HG03045 (cell line): ENCODE results near the gene GAS1.
A peak's percentile ranks its signal among the peaks of the same experiment; 100 is the strongest.

Experiments used
- ATAC-seq: cut with Tn5 transposase; IDR thresholded peaks from one replicate; pipeline ENCODE4 v1.9.1; 2021; ENCODE audit warnings: mild to moderate bottlenecking, moderate library complexity; ENCODE audit not compliant: unreplicated experiment

GAS1 gene

DNA sequence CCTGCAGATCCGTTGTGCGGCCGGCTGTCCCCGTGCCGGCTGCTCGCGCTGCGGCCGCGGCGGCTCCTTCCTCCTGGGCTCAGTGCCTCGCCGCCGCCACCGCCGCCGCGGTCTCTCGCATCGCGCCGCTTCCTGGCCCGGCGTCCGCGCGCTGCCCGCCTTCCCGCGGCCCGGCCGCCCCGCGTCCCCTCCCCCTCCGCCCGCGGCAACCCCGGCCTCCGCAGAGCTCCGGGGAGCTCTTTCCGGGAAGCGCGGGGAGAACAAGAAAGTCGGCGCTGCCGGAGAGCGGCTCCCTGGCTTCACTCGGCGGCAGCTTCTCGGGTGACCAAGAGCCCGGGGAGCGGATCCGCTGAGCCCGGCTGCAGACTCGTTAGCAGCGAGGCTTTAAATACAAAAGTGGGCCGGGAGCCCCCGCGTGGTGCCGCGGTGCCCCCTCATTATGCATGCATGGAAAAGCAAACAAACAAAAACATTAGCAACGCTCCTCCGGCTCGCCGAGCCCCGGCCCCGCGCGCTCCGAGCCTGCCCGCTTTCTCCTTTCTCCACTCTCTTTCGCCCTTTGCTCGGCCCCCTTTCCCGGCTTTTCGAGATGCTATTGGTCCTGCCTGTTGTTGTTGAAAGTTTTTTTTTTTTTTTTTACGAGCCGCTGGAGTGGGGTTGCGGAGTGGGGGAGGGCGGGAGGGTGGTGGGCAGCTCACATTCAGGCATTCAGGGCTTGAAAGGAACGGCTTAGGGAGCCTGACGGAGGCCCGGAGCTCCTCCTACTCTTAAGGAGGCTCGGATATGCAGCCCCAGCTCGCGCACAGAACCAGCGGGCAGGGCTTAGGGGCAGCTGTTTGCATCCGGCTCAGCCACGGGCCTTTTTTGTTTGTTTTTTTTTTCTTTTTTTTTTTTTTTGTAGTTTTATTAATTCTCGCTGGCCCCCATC, at the start of gene GAS1:
Gene GAS1, minus strand, starts transcription at position 361 of the 928 bp plus-strand sequence. CDS start 727 bp downstream, outside the sequence.
- ATAC-seq: peak; percentile 67

GRCh38 chr9:86994231-86994630, 46.9 kb upstream of the GAS1 start:
- ATAC-seq: no peak

- ATAC-seq: no peak
Measured at GRCh38 chr9:86993830-86994229, 46.5 kb upstream of the GAS1 start.

DNA sequence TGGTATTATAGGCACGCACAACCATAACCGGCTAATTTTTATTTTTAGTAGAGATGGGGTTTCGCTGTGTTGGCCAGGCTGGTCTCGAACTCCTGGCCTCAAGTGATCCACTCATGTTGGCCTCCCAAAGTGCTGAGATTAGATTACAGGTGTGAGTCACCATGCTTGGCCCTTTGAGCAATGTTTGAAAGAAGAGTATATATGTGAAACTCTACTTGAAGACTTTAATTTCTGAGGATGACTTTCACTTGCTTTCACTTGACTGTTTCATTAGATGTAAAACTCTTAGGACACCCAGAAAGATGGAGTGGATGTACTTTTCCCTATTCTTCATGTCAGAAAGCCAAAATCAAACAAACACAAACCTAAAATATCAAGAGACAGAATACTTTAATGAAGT, 43.8 kb upstream of the GAS1 start:
- no peak for ATAC-seq

GRCh38 chr9:86990290-86990689, 43.0 kb upstream of the GAS1 start:
- ATAC-seq: no peak

GRCh38 chr9:86987900-86988299, 40.6 kb upstream of the GAS1 start:
- no peak for ATAC-seq

GRCh38 chr9:86985132-86985647, 37.9 kb upstream of the GAS1 start:
- ATAC-seq: no peak

- ATAC-seq: no peak
Measured at GRCh38 chr9:86983620-86984259, 36.4 kb upstream of the GAS1 start.

DNA sequence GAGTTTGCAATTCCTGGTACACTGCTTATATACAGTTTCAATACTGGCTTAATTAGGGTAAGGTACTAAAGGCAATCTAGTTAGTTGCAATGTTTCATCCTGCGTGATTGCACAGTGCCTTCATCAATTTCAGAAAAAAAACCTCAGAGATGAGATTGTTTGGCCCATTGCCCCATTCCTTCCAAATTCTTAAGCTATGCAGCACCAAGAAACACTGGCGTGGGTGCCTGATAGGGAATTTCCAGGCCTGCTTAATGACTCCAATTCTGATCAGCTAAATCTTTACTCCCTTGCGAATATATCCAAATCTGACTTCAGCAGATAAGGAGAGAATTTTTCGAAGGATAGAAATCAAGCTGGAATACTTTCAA, 35.9 kb upstream of the GAS1 start:
- ATAC-seq: no peak

- ATAC-seq: no peak
Measured at GRCh38 chr9:86980802-86981201, 33.5 kb upstream of the GAS1 start.

DNA sequence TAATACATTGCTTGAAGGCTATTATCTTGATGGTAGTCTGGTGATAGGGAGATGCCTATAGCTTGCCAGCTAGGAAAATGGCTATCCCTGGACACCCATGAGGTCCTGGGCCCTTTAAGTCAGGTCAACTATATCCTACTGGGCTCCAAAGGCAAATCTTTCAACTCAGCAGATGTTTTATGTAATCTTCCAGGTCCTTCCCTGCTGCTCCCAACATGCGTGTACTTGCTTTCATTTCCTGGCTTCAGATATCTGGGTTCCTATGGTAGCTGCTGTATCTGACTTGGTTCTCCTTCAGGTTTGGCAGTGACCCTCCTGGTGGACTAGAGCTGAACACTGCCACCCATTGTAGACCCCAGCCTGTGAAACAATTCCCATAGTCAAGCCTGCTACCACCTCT, 32.4 kb upstream of the GAS1 start:
- ATAC-seq: no peak

DNA sequence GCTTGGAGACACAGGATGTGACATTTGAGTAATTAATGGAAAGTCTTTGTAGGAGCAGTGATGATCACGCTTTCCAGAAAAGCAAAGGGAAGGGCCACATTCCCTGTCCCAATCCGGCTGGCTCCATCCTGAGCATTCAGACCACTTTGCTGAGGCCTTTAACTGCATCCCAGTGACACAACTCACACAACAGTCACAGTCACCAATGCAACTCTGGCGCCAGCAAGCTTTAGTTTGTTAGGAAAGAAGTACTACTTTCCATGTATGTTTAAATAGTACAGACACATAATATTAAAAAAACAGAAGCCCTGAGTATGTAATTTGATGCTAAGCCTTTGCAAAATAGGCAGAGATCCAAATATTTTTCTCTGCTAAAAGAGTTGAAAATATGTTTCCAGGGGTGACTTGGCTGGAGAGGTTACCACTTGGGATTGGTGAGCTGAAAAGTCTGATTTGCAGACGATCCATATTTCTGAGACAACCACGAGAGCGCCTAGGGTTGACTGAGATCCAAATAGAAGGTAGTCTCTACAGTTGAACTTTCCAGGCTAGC, 31.7 kb upstream of the GAS1 start:
- ATAC-seq: no peak

DNA sequence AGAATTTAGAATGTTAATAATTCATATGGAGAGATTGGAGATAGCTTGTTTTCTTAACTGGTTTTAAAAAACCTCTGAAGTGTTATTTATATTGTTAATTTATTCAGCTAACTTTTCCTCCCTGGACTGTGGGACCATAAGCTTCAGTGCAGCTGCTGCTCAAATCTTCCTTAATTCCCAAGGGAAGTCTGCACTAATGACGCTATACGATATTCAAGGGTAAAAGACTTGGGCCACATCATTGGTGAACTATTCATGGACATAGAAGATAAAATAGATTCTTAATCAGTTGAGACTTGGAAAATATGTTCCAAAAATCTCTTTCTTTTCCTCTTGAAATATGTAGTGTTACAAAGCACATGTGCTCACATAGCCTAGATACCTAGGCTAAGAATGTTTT, 31.1 kb upstream of the GAS1 start:
- no peak for ATAC-seq

- ATAC-seq: no peak
Measured at GRCh38 chr9:86977205-86977835, 30.0 kb upstream of the GAS1 start.

DNA sequence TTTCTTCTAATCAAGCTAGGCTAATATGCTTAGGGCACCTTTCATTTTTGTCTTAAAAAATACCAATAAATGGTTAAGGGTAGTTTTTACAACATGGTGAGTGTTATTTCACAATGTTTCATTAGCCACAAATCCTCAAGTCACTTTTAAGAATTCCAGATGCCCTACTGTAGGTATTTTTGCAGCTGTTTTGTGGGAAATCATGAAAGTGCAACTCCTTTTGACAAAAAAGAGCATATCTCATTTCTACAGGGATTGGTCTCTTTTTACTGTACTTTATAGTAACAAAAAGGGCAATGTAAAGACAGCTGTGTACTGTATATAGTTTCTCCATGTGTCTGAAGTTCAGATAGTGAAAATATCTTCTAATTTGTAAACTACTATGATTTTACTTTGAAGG, 28.3 kb upstream of the GAS1 start:
- no peak for ATAC-seq

- ATAC-seq: no peak
Measured at GRCh38 chr9:86975036-86975435, 27.7 kb upstream of the GAS1 start.

DNA sequence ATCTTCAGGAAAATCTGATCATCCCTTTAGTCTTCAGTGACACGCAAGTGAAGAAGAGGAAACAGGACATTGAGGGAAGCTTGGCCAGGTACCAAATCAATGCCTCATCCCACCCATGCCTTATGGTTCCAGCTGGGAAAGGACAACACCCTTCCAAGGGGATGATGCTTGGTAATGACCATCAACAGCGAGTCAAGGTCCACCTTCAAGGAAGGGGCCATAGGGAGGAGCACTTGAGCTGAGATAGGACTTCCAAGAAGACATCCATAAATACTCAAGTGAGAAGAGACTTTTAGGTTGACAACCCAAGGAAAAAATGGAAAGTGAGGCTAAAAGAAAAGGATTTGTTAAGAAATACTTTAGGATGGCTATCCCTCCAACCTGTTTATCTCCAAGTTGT, 27.1 kb upstream of the GAS1 start:
- no peak for ATAC-seq

DNA sequence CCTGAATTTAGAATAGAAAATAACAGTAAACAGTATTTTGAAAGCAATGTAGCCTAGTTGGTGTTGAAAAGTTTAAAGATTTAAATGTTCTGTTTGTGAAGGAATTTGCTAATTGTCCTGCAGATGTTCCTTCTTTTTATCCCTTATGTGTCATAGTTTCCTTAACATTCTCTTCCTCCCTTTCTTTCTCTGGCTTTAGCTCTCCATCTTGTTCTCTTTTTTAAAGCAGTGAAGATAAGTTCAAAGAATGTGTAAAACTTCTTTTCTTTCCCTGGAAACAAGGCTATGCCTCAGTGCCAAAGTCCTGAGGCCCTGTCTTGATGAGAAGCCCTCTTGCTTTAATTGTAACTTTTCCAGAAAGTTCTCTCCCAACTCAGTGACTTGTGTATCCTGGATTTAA, 24.4 kb upstream of the GAS1 start:
- no peak for ATAC-seq

DNA sequence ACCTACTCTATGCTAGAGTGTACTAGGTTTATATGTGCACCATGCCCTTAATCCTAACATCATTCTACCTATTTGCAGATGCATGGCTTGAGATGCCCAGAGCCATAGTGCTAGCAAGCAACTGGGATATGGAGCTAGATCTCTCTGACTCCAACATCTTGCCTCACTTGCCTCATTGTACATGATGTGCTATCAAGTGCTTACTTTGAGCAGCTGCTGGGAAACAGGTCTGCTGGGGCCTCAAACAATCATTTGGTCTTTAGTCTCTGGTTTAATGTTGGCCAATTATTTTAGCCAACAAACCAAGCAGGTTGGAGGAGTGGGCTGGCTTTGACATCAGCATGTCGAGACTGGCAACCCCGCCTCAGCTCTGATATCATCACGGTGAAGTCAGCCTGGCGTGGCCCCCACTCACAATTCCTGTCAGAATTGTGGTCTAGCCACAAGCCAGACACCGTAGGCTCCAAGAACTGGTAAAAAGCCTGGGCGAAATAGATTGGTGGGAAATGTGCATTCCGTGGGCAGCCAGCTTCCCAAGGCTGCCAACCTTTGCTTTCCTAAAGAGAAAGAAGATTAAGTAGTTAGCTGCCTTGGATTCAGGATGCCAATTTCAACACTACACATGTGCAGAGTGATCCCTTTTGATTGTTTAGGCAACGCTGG, 21.1 kb upstream of the GAS1 start:
- ATAC-seq: no peak

GRCh38 chr9:86966852-86967511, 19.7 kb upstream of the GAS1 start:
- no peak for ATAC-seq
